NCI-H2107 (cell line): ENCODE measurements around the gene CACNA1D.

Experiments used
- DNase-seq: peaks from one replicate; lab custom pipeline; 2025; lab: John Stamatoyannopoulos, UW

The CACNA1D gene

DNA sequence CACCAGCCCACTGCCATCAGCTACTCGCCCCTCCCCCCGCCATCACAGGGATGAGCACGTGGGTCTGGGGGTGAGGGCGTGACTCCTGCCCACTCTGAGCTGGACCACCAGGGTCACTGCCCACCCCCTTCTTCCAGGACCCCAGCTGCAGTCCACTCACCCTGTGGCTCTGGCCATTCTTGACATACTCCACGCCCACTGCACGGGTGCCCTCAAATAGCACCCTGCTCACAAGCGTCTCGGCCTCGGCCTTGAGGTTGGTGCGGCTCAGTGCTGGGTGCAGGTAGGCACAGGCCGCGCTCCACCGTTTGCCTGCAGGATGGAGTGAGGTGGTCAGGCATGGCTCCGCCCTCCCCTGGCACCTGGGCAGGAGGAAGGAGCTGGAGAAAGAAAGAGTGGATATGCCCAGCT is 327.9 kb downstream of the CACNA1D start:
- no peak for DNase-seq

DNA sequence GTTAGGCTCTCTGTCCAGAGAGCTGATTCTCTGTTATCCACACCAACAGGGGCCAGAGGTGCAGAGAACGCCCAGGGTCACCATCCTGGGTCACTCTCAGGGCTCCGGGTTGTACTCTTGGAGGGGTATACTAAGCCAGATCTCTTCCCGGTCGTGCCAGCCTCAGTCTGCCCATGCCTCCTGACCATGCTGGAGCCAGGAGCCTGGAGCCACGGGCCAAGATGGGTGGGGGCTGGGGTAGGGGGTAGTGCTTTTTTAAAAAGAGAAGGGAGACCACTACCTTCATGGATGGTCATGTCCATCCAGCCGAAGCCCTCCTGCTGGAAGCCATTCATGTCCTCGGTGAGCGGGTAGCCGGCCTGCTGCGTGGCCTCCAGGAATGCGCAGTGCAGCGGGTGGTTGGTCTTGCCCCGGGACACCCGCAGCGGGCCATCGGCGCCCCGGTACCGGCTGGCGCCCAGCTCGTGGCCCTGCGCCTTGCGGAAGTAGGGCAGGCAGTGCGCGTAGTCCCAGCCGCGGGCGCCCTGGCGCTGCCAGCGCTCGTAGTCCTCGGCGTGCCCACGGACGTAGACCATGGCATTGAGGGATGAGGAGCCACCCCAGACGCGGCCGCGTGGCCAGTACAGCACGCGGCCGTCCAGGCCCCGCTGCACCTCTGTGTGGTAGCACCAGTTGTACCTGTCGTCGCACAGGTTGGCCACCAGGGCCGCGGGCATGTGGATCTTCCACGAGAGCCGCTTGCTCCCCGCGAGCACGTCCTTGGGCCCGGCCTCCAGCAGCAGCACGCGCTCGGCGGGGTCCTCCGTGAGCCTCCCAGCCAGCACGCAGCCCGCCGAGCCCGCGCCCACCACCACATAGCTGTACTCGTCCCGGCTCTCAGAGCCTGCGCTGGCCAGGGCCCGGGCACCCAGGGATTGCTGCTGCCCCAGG is 328.9 kb downstream of the CACNA1D start:
- no peak for DNase-seq

DNA sequence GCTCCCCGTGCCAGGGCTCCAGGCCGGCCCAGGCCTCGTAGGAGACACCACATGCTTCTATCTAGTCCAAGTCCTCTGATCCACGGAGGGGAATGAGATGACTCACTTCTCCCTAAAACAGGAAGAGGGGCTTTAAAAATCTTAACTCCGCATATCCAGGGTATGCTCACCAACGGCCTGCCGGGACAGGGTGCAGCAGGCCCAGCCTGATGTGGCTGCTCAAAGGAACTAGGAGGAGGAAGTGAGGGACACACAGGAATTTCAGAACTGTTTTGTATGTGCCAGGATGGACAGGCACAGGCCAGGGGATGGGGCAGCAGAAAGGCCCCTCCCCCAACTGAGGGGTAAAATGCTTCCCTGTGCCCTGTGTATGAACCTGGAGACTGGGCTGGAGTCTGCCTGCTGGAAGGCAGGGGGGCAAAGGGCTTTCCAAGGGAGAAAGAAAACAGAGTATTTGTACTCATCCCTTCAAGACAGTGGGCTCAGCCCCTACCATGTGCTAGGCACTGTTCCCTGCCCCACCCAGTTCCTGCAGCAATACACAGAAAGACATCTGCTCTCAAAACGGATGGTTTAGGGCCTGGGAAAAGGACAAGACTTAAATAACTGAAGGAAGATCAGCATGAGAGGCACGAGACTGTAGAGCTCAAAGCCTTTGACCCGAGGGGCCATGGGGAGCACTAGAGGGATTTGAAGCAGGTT is 329.7 kb downstream of the CACNA1D start:
- DNase-seq, result no peak

DNA sequence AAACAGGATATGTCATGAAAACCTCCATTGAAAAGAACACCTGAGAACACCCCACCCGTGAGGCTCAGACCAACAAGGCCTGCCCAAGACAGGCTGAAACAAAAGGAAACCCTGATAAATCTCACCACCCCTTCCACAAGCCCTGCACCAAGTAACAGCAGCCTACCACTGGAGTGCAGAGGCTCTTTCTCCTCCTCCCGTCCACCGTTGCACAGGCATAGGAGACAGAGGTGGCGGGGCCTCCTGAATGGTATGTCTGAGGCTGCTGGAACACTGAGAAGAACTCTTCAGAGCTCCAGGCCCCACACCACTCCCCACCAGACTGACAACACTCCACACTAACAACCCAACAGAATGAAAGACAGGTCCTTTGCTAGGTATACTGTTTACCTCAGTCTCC is 330.4 kb downstream of the CACNA1D start:
- no peak for DNase-seq

DNA sequence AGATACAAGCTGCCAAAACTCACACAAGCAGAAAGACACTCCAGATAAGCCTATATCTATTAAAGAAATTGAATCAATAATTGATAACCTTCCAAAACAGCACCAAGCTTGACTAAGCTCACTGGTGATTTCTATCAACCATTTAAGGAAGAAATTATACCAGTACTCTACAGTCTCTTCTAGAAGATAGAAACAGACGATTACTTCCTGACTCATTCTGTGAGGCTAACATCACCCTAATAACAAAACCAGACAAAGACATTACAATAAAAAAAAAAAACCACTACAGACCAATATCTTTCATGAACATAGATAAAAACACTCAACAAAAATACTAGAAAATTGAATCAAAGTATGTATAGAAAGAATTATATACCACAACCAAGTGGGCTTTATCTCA is 331.6 kb downstream of the CACNA1D start:
- no peak for DNase-seq

DNA sequence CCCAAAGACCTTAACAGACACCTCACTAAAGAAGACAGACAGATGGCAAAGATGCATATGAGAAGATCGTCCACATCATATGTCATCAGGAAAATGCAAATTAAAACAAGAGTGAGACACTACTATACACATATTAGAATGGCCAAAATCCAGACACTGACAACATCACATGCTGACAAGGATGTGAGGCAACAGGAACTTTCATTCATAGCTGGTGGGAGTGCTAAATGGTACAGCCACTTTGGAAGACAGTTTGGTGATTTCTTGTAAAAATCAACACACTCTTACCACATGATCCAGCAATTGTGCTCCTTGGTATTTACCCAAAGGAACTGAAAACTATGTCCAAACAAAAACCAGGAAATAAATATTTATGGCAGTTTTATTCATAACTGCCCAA is 334.2 kb downstream of the CACNA1D start:
- no peak for DNase-seq

DNA sequence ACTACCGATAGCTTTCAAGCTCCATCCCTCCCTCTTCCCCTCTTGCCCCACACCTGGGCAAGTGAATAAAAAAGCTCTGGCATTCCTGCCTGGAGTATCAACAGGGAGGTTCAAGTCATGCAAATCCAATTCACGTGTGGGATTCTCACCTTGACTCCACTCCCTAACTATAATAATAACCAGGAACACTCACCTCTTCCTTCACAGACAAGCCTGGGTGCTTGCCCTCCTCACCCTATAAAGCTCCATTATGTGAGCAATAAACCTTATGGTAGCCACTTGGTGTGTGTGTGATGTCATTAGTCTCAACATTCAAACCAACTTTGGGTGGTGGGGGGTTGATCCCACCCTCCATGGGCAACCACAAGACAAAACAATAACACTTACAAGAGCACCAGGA is 335.2 kb downstream of the CACNA1D start:
- DNase-seq, result no peak

DNA sequence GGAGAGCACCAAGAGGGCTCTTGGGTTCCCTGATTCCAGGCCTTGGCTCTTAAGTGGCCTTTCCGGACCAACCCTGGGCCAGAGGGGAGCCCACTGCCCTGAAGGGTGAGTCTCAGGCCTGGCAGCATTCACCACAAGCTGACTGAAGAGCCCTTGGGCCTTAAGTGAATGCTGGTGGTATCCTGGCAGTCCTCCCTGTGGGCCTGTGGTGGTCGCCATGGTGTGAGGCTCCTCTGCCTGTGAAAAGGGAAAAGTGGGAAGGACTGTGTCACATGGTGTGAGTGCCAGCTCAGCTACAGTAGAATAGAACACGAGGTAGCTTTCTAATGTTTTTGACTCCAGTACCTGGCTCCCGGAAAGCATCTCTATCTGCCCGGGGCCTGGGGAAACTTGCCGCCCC is 336.5 kb downstream of the CACNA1D start:
- DNase-seq, result no peak

DNA sequence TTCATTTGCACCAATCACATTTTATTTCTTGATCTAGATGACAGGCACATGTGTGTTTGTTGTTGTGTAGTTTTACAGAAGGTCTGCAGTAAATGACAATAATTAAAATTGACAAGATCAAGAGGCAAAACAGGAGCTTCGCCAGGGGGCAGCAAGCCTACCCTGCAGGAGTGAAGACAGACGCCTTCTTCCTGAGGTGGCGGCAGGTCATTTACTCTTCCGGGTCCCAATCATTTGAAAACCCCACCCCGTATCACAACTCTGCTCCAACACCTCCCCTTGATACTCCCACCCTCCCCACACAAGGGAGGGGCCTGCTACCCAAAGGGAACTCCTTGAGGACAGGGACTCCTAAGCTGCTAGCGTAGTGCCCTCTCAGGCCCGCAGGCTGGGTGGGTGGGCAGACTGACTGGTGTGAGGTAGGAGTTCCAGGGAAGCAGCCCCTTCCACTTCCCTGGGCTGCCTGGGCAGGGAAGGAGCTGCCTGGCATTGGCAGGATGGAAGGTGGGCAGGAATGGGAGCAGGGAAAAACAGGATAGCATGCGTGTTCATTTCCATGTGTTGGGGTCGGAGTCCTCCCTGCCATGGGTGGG is 338.7 kb downstream of the CACNA1D start:
- no peak for DNase-seq

DNA sequence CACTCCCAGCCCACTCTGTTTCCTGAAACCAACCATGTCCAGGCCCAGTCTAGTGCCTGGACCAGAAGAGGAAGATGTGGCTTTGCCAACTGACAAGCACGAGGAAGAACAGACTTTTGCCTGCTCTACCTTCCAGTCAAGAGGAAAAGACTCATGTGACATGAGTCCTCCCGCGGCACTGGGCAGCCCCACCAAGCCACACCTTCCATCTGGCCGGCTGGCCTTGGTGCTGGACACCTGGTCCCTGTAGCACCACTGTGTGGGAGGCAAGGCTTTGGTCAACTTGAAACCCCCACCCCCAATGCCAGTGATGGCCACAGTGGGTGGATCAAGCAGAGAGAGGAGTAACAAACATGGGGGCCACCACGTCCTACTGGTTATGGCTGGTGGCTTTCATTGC is 339.3 kb downstream of the CACNA1D start:
- no peak for DNase-seq

DNA sequence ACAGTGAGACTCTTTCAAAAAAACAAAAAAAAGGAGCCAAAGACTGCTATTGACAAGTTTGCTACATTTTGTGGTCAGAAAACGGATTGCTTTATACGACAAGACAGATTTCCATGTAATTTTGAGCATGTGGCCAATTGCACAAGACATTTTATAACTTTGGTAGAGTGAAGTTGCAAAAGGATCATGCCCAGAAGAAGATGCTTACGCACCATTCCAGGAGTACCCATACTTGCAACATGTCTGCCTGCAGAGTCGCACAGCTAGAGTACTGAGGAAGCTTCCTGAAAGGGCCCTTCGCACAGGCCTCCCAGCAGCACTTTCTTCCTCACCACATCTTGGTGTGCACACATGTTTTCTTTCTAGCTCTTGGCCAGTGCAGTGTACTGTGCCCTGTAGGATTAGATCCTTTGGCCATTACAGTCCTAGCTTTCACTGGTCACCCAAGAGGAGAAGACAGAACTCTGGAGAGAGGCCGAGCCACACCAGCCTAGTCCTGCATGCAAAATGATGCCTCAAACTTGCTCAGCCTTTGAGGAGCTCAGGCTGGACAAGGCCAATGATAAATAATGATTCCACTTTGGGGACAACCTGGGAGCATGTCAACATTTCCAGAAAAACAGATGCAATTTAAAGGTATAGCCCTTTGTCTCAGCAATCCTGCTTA is 340.2 kb downstream of the CACNA1D start:
- DNase-seq, result no peak

DNA sequence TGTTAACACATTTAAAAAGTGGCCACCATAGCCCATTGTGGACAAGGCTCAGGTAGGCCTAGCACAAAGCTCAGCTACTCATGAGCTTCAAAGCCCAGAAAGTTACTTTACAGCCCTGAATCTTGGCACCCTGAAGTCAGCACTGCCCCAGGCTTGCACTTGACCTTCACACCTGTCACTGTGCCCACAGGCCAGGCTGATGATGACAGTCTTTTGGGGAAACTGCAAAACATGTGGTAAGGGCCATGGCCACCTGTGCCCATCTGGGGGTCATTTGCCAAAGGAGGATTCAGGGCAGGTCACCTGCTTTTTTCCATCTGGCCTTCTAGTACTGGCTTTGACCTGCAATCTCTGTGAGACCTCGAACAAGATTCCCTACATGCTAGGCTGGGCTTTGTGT is 340.8 kb downstream of the CACNA1D start:
- DNase-seq, result no peak

DNA sequence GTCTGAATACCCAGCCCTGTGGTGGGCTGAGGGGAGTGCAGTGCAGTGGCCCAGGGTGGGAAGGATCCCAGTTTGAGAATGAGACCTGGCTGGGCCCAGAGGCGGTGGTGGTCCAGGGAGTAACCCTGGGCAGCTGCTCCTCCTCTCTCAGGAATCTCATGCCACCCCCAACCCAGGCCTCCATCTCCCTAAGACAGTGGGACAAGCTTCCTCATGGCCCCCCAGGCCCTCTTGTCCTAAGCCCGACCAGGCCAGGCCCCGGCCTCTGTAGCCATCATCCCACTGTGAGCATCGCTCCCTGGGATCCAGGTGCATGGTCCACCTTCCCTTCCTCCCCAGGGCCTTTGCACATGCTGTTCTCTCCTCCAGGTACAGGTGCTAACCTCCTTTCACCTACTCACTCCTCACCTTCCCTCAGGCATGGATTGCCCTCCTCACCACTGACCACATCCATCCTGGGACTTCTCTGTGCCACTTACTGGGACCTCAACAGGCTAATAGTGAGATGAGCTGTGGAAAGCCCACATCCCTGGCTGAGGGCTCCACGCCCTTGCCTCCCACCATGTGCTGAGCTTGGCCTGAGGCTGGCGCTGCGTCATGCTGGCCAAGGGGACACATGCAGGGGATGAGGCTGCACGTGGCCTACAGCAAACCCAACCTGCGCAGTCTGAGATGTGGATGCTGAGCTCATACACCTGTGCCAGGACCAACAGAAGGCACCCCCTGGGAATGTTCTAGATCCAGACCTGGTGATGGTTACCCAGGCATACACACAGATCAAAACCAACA is 341.9 kb downstream of the CACNA1D start:
- no peak for DNase-seq

DNA sequence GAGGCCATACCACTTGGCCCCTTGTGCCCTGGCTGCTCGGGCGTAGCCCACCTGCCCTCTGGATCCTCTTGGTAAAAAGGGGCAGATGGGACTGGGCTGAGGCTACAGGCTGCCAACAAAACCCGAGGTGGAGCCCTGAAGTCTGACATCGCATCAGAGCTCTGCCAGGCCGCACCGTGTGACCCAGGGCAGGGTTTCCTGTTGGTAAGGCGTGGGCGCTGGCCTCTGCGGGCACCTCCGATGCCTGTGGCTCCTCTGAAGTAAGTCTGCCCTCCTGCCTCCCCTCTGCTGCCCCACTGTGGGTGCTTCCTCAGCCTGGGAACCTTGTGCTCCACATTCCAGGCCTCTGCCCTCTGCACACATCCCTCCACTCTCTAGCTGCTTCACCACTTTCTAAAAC is 342.9 kb downstream of the CACNA1D start:
- DNase-seq, result no peak

DNA sequence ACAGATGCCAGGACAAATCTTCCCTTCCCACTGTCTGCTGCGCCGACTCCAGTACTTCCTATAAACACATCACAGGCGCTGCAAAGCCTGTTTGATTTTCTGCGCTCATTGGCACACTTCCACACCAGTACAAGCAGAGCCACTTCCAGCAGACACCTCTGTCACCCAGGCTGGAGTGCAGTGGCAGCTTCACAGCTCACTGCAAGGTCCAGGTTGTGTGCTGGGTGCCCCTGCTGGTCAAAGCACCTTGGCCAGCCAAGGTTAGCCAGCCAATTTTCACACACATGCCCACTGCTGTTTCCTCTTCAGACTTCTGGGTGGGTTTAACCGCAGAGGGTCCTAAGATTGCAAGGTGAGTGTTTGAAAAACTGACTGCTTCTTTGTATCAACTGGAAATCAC is 346.9 kb downstream of the CACNA1D start:
- DNase-seq, result no peak

DNA sequence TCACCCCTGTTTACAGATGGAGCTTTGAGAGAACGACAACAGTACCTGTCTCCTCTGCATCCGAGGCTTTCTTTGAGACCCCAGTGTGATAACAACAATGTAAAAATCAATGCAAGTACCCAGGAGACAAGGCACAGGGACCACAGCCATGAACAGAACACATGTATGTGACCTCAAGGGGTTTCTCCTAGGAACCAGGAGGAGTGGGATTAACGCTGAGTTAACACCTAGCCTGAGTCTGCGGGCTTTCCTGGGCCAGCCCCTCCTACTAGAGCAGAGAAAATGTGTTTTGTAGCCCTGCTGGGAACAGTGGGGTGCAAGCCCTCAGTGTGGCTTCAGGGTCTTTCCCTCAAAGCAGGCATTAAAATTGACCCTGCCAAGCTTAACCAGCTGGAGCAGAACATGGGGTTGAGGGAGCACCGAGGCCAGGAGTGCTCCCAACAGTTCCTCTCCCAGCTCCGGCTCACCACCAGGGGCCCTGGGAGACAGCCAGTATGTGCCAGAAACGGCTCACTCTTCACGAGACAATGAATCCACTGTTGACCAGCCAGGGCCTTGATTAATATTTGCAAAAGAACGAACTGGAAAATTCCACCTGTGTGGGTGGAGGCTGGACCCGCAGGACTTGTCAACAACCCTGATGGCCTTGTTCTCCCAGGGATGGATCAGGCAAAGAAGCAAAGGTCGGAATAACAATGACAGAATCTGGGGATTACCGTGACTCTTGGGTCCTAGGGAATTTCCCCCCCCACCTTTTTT is 348.2 kb downstream of the CACNA1D start:
- no peak for DNase-seq

DNA sequence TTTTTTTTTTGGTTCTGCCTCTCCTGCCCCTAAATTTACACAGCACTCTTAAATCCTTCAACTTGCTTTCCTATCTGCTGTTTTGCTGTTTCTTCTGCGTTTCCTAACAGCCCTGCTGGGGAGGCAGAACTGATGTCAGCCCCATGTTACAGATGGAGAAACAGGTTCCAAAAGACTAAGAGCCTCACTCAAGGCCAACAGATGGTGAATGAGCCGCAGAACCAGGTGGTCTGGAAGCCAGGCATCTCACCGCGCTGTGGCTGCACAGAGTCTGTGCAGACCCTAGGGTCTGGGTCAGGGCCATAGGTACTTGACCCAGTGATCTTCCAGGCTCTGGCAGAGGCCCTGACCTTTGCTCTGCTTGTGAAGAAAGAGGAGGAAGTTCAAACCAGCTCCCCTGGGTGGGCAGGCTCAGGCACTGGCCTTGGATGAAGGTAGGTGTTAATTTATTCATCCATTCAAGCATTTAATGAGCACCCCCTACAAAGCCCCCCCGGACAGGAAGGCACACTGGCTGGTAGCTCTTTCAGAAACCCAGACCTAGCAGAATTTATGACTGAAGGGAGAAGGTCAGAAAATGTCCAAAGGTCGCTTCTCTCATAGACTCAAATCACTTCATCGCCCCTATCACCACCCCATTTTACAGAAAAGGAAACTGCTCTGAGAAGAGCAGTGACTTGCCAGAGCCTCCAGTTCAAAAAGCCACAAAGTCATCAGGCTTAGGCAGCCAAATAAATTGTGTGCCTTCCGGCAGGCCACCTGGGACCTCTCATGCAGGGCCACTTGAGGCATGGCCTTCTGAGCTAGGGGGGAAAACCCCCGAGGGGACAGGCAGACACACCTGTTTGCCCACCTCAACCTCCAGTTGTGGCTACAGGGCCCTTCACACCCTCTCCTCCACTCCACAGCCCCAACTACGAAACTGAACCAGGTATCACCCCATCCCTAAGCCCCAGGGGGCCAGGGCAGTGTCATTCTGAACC is 349.1 kb downstream of the CACNA1D start:
- DNase-seq, result no peak

DNA sequence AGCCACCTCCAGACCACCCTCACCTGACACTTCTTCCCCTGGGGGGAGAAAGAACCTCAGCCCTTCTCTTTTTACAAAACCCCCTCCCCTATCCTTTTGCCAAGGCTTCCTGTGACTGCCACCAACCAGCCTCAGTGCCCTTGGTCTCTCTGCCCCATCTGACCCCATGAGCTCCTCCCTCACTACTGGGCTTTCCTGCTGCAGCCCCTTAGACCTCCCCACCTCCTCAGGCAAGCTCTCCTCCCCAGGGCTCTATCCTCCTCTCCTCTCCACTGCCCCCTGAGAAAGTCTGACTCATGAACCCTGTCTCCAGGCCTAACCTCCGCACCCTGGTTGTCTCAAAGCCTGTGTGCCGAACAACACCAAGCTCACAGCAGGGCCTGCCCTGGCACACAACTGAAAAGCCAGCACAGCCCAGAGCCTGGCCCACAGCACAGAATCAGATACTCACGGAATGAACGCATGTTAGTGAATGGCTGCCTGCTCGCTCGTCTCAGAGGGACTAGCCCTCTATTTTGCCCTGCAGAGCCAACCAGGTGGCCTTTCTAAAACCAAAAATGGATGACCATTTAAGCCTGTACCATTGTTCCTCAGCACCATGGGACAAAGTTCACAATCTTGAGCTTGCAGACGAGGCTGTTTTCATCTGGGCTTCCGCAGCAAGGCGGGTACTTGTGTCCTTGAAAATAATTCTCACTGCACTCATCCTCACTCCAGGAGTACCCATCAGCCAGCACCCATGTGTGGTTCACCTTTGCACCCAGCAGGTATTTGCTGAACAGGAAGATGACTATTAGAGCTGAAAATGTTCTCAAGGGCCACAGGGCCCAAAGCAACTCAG is 350.1 kb downstream of the CACNA1D start:
- no peak for DNase-seq
